RCC 7860 (cell line): ENCODE measurements around the gene TNNI2.

Experiments
- DNase-seq: peaks from one replicate; pipeline ENCODE4 v3.0.0-alpha.2; 2015; ENCODE audit warnings: low spot score
- FAIRE-seq: peaks from 2 replicates; lab custom pipeline; 2012; peaks lifted over from hg19 to GRCh38; lab: Jason Lieb, UNC

Gene TNNI2

GRCh38 chr11:1844221-1845094, 5.7 kb downstream of the TNNI2 start:
- no peak for FAIRE-seq

GRCh38 chr11:1845095-1845429, 6.3 kb downstream of the TNNI2 start:
- no peak for FAIRE-seq
- DNase-seq: no peak

More at GRCh38 chr11:1844221-1845094, 5.7 kb downstream of the TNNI2 start:
- DNase-seq: no peak

DNA sequence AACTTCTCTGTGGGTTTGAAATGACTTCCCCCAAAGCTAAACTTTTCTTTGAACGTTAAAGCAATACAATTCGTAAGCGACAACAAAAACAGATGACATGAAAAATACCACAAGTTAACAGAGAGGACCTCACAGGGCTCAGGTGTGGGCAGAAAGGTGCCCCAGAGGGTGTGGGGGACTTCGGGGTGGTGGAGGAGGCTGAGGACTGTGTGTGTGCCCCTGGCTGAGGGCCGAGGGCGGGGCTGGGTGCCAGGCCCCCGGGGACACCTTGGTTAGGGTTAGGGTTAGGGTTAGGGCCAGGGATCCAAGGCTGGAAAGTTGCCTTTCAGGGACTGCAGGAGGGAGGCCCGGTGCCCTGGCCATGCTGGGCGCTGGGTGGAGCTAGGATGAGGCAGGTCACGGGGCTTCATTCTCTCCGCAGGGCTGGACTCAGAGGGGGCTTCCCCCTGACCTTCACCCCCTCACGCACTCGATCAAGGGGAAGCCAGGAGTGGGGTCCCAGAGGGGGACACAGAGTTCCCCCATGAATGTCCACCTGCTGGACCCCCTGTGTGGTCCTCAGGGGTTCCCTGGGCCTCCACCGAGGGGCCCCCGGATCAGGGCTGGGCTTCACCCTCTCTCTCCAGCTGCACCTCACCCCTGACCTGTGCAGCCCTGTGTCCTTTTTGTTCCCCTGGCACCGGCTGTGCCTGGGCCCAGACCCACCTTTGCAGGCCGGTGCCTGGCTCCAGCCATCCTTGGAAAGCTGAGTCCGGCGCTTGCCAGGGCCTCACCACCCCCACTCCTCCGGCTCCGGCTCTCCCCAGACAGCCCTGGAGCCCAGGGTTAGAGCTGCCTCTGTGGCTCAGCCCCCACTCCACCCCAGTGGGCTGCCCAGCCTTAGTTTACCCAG, 7.0 kb downstream of the TNNI2 start:
- FAIRE-seq (no peak), DNase-seq (no peak)

DNA sequence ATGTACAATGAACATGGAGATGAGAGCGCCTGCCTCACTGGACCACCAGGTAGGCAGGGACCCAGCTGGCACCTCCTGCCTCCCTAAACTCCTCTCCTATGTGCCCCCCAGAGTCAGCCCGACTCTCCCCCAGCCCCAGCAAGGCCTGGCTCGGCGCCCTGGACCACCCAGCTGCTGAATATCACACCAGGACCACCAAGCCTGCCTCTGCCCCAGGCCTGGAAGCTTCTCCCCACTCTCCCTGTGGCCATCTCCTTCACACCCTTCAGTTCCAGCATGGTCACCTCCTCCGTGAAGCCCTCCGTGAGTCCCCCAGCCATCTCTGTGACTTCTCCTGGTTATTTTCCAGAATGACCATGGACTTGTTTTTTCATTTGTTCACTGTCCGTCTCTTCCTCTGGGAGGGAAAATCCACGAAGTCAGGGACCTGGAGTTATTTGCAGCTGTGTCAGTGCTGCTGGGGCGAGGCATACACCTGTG, 7.7 kb downstream of the TNNI2 start:
- FAIRE-seq (no peak), DNase-seq (no peak)

- FAIRE-seq: no peak
- no peak for DNase-seq
Observed at GRCh38 chr11:1847006-1847735, 8.4 kb downstream of the TNNI2 start.

DNA sequence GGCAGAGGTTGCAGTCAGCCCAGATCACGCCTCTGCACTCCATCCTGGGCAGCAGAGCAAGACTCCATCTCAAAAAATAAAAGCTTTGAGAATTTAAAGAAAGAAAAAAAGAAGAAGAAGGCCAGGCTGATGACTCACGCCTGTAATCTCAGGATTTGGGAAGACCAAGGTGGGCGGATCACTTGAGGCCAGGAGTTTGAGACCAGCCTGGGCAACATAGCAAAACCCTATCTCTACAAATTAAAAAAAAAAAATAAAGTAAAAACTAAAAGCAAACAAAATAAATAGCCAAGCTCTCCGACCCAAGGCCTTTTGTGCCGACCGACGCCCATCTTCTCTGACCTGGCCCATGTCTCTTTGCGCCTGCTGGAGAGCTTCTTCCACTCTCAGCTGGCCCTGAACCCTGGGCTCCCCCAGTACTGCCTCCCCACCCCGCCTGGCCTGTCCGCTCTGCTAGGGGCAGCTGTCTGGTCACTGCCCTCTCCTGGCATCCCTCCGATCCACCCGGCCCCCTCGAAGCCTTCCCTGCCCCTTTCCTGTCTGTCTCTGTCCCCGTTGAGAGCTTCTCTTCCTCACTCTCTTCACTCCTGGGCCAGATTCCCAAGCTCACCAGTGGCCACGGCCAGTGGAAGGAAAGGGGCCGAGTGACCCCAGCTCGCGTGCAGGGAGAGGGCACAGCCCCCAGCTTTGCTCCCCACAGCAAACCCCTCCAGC, 9.3 kb downstream of the TNNI2 start:
- DNase-seq: no peak
- FAIRE-seq: no peak

DNA sequence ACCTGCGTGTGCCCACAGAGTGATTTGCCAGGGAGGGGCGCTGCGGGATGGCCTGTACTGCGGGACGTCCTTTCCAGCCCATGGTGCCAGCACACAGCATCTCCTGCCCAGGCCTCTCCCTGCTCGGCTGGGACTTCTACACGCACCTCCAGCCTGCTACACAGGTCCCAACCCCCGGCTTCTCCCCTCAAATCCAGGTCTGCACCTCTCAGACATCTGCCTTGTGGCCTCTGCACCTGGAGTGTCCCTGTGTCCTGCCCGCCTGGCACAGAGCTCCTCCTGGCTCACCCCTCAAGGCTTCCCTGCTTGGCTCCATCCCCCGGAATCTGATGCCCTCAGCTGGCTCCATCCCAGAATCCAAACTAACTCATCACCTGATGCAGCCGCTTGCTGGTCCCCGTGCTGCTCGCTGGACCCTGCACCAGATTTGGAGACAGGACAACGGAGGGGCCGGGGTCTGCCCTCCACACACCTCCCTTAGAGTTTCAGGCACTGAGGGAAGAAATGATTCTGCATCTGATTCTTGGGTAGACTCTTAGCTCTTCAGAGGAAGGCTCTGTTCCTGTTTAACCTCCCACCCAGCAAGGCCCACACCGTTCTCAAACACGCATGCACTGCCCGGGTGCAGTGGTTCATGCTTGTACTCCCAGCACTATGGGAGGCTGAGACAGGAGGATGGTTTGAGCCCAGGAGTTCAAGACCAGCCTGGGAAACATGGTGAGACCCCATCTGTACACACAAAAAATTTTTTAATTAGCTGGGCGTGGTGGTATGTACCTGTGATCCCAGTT, 10.1 kb downstream of the TNNI2 start:
- no peak for FAIRE-seq
- no peak for DNase-seq

- FAIRE-seq (no peak), DNase-seq (no peak)
Observed at GRCh38 chr11:1851468-1852180, 12.8 kb downstream of the TNNI2 start.

DNA sequence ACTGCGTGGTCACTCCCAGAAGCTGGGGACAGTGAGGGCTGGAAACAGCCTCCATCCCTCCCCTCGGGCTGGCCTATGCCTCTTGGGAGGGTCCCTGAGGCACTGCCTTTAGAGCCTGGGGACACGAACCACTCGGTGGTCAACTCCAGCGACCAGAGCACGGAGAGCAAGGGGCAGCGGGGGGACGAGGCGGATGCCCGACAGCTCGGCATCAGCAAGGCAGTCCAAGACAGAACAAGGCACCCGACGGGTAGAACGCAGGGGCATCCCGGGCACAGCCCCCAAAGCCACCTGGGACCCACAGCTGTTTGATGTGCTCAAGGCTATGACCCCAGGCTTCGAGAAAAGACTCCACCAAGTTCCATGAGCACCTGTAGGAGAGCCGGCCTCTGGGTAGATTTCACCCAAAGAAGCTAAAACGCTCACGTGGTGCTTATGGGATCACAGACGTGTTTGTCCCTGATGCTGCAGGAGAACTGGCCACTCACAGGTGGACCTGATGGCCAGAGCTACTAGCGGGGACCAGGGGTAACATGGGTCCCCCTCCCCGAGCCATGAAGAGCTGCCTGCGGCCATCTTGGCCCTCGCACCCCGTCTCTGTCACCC, 13.6 kb downstream of the TNNI2 start:
- no peak for DNase-seq
- no peak for FAIRE-seq

- FAIRE-seq (no peak), DNase-seq (no peak)
Observed at GRCh38 chr11:1852877-1853276, 14.1 kb downstream of the TNNI2 start, which contains the start of gene LSP1. Gene LSP1, plus strand, starts transcription at chr11:1853084. Its CDS starts 61 bp downstream, at chr11:1853145.

GRCh38 chr11:1853376-1854131, 14.8 kb downstream of the TNNI2 start:
- FAIRE-seq (no peak), DNase-seq (no peak)

DNA sequence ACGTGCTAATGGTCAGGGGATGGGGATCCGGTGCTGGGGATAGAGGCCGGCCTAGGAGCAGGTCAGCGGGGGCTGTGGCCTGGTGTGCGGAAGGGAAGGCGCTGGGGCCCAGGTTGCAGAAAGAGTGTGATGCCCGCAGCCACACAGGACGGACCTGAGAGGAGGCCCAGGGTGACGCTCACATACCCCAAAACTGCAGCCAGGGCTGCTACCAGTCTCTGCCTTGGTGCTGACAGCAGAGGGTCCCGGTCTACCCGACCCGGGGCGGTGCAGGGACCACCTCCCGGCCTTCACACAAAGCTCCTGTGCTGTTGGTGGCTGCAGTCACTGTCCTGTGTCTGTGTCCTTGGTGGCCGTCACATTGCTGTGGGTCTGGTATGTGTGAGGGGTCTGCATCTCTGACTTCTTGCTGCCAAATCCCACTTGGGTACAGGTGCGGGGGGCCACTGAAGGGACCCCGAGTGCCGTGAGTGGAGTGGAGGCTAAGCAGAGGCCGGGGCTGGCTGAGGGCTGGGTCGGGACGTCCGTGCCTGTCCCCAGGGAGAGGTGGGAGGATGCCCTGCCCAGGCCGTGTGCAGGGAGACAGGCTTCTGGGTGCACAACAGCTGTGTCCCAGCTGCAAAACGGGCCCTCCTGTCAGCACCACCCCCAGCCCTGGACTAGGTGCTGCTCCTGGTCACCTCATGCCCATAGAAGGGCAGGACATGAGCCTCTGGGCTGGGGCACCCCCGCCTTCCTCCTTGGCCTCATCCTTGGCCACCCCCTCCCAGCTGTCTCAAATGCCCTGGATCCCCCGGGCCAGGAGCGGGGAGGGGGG, 15.6 kb downstream of the TNNI2 start:
- no peak for DNase-seq
- FAIRE-seq: no peak

GRCh38 chr11:1854949-1855885, 16.4 kb downstream of the TNNI2 start:
- FAIRE-seq (no peak), DNase-seq (no peak)

DNA sequence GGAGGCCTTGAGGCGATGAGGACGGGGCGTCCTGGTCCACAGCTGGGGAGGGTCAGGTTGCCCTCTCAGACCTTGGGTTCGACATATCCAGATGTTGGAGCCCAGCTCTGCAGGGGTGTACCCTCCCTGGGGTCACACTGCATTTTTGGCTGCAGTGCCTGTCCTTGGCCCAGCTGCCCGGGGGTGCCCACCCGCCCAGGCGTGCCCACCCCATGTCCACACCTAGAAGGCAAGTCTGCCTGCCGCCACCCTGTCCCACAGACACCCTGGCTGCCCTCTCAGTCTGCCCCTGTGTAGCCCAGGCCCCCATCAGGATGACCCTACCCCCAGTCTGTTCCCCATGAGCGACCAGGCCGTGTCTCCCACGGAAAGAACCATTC, 17.1 kb downstream of the TNNI2 start:
- FAIRE-seq (no peak), DNase-seq (no peak)

DNA sequence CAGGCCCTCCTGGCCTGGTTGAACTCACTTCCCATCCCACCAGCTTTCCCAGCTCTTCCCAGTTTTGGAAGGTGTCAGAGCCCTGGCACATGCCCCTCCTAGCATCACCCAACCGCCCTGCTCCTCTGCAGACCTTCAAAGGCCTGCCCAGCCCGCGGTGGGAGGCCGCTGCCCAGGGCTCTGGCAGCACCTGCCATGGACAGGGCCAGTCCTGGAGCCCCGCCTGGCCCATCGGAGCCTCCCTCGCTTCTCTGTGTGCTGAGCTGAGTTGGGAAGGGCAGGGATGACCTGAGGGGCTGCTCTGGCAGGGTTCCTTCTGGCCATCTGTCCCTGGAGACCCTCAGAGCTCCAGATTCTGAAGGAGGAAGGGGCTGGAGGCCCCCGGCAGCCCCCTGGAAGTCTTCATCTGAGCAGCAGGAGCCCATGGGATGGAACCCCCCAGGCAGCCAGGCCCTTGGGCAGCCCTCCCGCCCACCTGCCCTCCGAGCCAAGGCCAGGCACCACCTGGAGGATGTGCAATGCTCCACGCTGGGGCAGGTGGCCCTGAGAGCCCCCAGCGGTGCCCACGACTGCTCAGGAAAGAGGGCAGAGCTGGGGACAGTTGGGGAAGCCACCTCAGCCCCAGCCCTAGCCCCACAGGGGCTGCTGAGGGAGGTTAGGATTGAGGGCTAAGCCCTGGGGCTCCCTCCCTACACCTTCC, 17.7 kb downstream of the TNNI2 start:
- DNase-seq (no peak), FAIRE-seq (no peak)
